ENCODE results near the gene SP110.

- TF ChIP-seq, protein P1, sequence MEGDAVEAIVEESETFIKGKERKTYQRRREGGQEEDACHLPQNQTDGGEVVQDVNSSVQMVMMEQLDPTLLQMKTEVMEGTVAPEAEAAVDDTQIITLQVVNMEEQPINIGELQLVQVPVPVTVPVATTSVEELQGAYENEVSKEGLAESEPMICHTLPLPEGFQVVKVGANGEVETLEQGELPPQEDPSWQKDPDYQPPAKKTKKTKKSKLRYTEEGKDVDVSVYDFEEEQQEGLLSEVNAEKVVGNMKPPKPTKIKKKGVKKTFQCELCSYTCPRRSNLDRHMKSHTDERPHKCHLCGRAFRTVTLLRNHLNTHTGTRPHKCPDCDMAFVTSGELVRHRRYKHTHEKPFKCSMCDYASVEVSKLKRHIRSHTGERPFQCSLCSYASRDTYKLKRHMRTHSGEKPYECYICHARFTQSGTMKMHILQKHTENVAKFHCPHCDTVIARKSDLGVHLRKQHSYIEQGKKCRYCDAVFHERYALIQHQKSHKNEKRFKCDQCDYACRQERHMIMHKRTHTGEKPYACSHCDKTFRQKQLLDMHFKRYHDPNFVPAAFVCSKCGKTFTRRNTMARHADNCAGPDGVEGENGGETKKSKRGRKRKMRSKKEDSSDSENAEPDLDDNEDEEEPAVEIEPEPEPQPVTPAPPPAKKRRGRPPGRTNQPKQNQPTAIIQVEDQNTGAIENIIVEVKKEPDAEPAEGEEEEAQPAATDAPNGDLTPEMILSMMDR (IDR thresholded peaks at IDR 0.05), result no peak
- no peak for TF ChIP-seq POLR2A (IDR thresholded peaks at IDR 0.05)
Observed at GRCh38 chr2:230172156-230172555, 47.6 kb downstream of the SP110 start.
